HG03439 (cell line): ENCODE data around the gene NUDT1.

Source experiments
- ATAC-seq: cut with Tn5 transposase; IDR thresholded peaks from one replicate; pipeline ENCODE4 v1.9.1; 2021; ENCODE audit warnings: mild to moderate bottlenecking, moderate library complexity; ENCODE audit not compliant: unreplicated experiment

NUDT1 gene

GRCh38 chr7:2241580-2242540 is at the start of gene NUDT1, which contains the start of gene MRM2:
Gene NUDT1 (plus strand): TSS chr7:2242226. CDS start chr7:2244575, 2,349 bp downstream.
Gene MRM2 (minus strand): TSS chr7:2242205. CDS start chr7:2242169, 36 bp downstream.
- ATAC-seq: peak; percentile 53

GRCh38 chr7:2192831-2193534 is 49.0 kb upstream of the NUDT1 start:
- no peak for ATAC-seq

- no peak for ATAC-seq
These were observed 48.3 kb upstream of the NUDT1 start for GRCh38 chr7:2193575-2194305.

- no peak for ATAC-seq
These were observed 46.4 kb upstream of the NUDT1 start for GRCh38 chr7:2195400-2196246.

- no peak for ATAC-seq
These were observed 45.3 kb upstream of the NUDT1 start for GRCh38 chr7:2196381-2197378.

GRCh38 chr7:2197436-2198155 is 44.4 kb upstream of the NUDT1 start:
- no peak for ATAC-seq

GRCh38 chr7:2198206-2198605 is 43.8 kb upstream of the NUDT1 start:
- ATAC-seq: no peak

GRCh38 chr7:2198760-2199159 is 43.3 kb upstream of the NUDT1 start:
- ATAC-seq: no peak

- ATAC-seq: no peak
These were observed 42.5 kb upstream of the NUDT1 start for GRCh38 chr7:2199528-2199927.

GRCh38 chr7:2199956-2200583 is 42.0 kb upstream of the NUDT1 start:
- ATAC-seq: no peak

GRCh38 chr7:2200584-2200980 is 41.4 kb upstream of the NUDT1 start:
- ATAC-seq: no peak

GRCh38 chr7:2201128-2201527 is 40.9 kb upstream of the NUDT1 start:
- no peak for ATAC-seq

GRCh38 chr7:2201686-2202360 is 40.2 kb upstream of the NUDT1 start:
- no peak for ATAC-seq

GRCh38 chr7:2202361-2202761 is 39.7 kb upstream of the NUDT1 start:
- ATAC-seq: no peak

GRCh38 chr7:2202901-2203765 is 38.9 kb upstream of the NUDT1 start:
- no peak for ATAC-seq

GRCh38 chr7:2203766-2204300 is 38.2 kb upstream of the NUDT1 start:
- no peak for ATAC-seq
